ENCODE measurements around the gene GAGE1.
"Not testable (repeated sequence)": the region's sequence is repeated elsewhere in the genome, so short reads cannot be mapped to it uniquely, and the experiment has no call there.

DNA sequence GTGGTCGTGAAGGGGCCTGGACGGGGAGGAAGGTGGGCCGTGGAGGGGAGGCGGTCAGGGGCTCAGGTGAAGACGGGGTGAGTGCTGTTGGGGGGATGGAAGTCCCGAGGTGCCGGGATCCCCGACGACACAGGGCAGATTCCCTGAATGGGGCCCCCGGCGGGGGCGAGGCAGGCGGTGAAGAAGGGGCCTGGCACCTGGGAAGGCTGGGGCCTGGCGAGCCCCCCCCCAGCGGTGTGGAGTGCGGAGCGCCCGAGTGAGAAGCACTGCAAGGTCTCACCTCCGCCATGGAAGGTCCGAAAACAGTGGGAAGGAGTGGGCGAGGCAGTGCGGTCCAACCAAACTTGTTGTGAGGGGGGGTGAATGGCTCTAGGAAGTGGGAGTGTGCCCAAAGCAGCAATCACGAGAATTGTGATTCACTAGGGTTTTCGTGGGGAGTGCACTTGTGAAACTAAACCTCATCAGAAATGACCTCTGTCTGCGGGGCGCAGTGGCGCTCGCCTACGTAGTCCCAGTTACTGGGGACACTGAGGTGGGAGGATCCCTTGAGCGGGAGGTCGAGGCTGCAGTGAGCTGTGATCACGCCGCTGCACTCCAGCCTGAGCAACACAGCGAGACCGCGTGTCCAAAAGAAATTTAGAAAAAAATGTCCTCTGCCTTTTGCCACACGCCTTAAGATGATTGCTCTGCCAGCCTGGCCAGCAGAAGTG lies 8.9 kb upstream of the GAGE1 start:
- not testable (repeated sequence) for TF ChIP-seq POLR2A (IDR thresholded peaks at IDR 0.05; ENCODE audit: low read length); GATA1 (IDR thresholded peaks at IDR 0.05; ENCODE audit: low read depth, low read length)
